ENCODE data around the gene TMEM201.

DNA sequence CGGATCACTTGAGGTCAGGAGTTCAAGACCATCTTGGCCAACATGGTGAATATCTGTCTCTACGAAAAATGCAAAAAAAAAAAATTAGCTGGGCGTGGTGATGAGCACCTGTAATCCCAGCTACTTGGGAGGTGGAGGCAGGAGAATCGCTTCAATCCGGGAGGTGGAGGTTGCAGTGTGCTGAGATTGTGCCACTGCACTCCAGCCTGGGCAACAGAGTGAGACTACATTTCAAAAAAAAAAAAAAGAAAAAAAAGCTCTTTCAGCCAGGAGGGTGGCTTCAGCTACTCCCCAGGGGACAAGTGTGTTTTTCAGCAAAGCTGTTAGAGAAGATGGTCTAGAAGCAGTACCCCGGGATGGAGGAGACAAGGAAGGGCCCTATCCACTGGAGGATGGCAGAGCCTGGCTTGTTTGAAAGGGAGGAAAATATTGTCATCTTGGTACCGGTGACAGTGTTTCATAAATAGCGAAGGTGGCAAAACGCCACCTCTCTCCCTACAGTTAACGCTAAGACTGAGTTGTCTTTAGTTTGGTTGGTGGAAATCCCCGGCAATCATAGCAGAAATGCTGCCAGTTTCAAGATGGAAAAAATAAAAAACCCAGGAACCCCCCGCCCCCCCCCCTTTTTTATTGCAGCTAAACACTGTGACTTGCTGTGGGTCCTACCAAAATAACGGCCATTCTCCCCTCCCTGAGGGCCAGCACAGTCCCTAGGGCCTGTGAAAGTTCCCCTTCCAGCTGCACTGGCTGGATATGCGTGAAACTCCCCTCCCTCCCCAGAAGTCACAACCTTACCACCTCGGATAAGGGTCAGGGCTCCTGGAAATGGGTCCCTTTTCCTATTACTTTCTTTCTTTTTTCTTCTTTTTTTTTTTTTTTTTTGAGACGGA lies 66.4 kb downstream of the TMEM201 start:
- TF ChIP-seq CTCF (conservative IDR thresholded peaks at IDR 0.05; ENCODE audit: low read depth, low read length) (no peak), MXI1 (IDR thresholded peaks at IDR 0.05; ENCODE audit: borderline replicate concordance, low read depth, low read length) (no peak), POLR2A (IDR thresholded peaks at IDR 0.05; ENCODE audit: low read depth, low read length) (no peak), MAZ (IDR thresholded peaks at IDR 0.05; ENCODE audit: borderline replicate concordance, low read depth, low read length) (no peak), NFE2L2 (IDR thresholded peaks at IDR 0.05; ENCODE audit: low read depth, low read length) (no peak), USF2 (IDR thresholded peaks at IDR 0.05; ENCODE audit: low read depth, low read length) (no peak), BHLHE40 (IDR thresholded peaks at IDR 0.05; ENCODE audit: low read depth, low read length) (no peak)

All from IMR-90 (cell line).